Effector memory CD4-positive, alpha-beta T cell (primary cell): Measurements from ENCODE around the gene CR1L.

Source experiments
- DNase-seq, 3 donors: peaks; one replicate each; pipeline ENCODE4 v3.0.0-alpha.2; 2020
- H3K27ac ChIP-seq: 2 replicates; pipeline ENCODE4 v1.7.0; 2013; ENCODE audit warnings: mild to moderate bottlenecking, low read length, moderate library complexity; ENCODE audit not compliant: insufficient read depth, poor library complexity, severe bottlenecking
- H3K27me3 ChIP-seq: replicated peaks from 2 replicates; pipeline ENCODE4 v1.7.0; 2013; ENCODE audit warnings: mild to moderate bottlenecking, low read length; ENCODE audit not compliant: insufficient read depth, control insufficient read depth, poor library complexity, severe bottlenecking
- H3K36me3 ChIP-seq: 2 replicates; pipeline ENCODE4 v1.7.0; 2013; ENCODE audit warnings: mild to moderate bottlenecking, low read length, moderate library complexity; ENCODE audit not compliant: control insufficient read depth, insufficient read depth
- H3K4me1 ChIP-seq: 2 replicates; pipeline ENCODE4 v1.7.0; 2013; ENCODE audit warnings: low read length, mild to moderate bottlenecking; ENCODE audit not compliant: control insufficient read depth, insufficient read depth, poor library complexity, severe bottlenecking
- H3K4me3 ChIP-seq: 2 replicates; pipeline ENCODE4 v1.7.0; 2013; ENCODE audit warnings: low read length, low read depth, mild to moderate bottlenecking; ENCODE audit not compliant: insufficient read depth, poor library complexity, severe bottlenecking
- H3K9me3 ChIP-seq: 2 replicates; pipeline ENCODE4 v1.7.0; 2013; ENCODE audit warnings: mild to moderate bottlenecking, low read length, moderate library complexity; ENCODE audit not compliant: control insufficient read depth

The CR1L gene

DNA sequence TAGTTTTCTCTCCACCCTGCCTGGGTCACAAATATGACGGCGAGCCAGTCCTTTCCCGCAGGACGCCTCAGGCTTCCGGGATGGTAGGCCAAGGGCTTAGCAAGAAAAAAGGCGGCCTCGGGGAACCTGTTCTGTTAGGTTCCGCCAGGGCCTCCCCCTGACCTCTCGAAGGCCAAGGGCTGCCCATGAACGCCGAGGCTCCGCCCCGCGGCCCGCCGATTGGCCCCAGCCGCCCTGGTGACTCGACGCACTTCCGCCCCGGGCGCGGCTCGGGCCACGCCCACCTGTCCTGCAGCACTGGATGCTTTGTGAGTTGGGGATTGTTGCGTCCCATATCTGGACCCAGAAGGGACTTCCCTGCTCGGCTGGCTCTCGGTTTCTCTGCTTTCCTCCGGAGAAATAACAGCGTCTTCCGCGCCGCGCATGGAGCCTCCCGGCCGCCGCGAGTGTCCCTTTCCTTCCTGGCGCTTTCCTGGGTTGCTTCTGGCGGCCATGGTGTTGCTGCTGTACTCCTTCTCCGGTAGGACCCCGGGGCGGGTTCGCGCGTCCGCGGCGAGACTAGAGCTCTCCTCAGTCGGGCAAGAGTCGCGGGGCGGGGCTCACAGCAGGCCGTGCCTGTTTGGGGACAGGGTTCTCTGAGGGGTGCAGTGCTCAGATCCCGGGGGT is 107.0 kb downstream of the CR1L start, which contains the start of gene CD46:
TSS of gene CD46 (plus strand) at position 265 of the 666 bp plus-strand sequence. CDS start at position 424, 159 bp downstream.
- Histone ChIP-seq H3K9me3 (no peaks in the 10 kb centered on the region), H3K27ac (peak within 1 kb of the TSS; percentile 85), H3K36me3 (no peaks in the 10 kb centered on the region), H3K4me3 (peak within 1 kb of the TSS; percentile 94), H3K4me1 (peaks cover 25% of the 10 kb centered on the region), H3K27me3 (no peaks in the 10 kb centered on the region)
- peak; percentile 86 to 91 (median 89) for DNase-seq

DNA sequence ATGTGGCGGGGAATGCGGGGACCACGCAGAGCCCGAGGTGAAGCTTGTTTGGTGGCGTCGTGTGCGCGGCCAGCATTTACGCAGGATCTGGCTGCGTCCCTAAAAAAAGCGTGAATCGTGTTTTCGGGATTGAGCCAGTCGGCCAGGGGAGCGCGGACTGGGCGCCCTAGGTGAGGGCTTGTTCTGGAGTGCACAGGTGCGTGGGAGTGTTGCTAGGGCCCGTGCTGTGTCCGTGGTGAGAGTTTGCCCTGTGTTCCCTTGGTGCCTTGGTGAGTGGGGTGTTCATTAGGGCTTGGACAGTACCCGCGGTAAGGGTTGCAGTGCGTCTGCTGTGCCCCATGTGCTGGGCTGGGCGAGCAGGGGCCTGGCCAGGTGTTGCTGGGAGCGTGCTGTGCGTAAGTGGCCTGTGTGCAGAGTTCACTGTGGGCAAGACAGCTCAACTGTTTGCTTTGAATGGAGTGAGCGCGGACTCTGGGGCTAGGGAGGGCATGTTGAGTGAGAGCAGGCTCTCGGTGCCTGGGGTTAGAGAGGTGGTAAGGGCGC is 107.6 kb downstream of the CR1L start:
- Histone ChIP-seq H3K9me3 (no peaks in the 10 kb centered on the region), H3K4me3 (peak overlapping the region; percentile 94), H3K27me3 (no peaks in the 10 kb centered on the region), H3K27ac (peak overlapping the region; percentile 85), H3K36me3 (no peaks in the 10 kb centered on the region), H3K4me1 (peaks cover 25% of the 10 kb centered on the region)
- DNase-seq: no peak

DNA sequence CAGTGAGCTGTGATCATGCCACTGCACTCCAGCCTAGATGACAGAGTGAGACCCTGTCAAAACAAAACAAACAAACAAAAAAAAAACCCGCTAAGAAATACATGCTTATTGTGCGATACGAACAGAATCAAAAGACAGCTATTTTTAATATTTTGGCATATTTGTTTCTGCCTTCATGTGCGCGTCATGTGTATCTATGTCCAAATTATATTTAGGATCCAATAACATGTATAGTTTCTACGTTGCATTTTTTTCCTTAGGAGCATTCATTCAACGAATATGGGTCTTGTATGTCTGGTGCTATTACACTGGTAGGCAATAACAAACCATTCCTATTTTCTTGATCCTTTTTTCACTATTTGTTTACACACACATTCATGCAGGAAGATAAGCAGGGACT is 108.7 kb downstream of the CR1L start:
- Histone ChIP-seq H3K27me3 (no peaks in the 10 kb centered on the region), H3K9me3 (no peaks in the 10 kb centered on the region), H3K4me1 (peaks cover 22% of the 10 kb centered on the region), H3K4me3 (peak overlapping the region; percentile 94), H3K27ac (no peak overlapping the region), H3K36me3 (peaks cover 7% of the 10 kb centered on the region)
- no peak for DNase-seq

DNA sequence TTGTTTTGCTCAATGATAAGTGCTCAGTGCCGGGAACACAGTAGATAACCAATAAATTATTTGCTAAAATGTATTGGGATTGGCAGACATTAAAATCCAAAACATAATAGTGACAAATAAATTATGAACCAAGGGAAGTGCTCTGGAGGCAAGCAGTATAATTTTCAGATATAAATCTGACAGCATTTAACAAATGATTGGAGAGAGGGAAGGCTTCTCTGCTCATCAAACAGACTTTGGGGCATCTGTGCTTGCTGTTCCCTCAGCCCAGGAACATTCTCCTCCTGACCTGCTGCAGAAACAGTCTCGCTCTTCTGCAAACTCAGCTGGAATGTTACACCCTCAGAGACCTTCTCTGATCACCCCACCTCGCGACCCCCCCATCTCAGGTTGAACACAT is 109.1 kb downstream of the CR1L start:
- H3K27ac ChIP-seq: no peak overlapping the region
- peaks cover 10% of the 10 kb centered on the region for H3K36me3 ChIP-seq
- no peak overlapping the region for H3K4me3 ChIP-seq
- DNase-seq: no peak
- H3K9me3 ChIP-seq: no peaks in the 10 kb centered on the region
- H3K27me3 ChIP-seq: no peaks in the 10 kb centered on the region
- H3K4me1 ChIP-seq: peaks cover 18% of the 10 kb centered on the region

DNA sequence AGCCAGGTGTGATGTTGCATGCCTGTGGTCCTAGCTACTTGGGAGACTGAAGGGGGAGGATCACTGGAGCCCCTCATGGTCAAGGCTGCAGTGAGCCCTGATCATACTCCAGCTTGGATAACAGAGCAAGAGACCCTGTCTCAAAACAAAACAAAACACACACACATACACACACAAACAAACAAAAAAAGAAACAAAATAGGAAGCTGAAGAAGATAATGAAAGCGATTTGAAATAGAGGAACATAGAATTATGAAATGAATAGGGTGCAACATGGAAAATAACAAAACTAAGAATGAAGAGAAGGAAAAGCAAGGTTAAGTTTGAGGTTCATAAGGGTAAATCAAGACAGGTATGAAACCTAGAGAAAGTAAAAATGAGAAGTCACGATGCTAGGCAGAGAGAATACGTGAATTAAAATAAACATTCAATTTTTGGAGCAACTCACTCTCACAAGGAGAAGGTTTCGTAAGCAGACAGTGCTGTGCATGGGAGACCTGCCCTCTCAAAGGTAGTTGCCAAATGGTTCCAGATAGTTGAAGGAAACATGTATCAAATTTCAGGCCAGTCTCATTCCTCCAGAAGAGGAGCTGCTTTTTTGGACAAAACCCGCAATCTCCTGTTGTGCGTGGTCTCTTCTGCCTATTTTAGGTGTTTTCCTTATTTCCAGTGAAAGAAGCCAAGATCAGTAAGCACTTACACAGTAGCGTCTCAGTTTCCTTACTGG is 110.2 kb downstream of the CR1L start:
- Histone ChIP-seq H3K36me3 (peaks cover 21% of the 10 kb centered on the region), H3K27ac (no peak overlapping the region), H3K27me3 (no peaks in the 10 kb centered on the region), H3K4me3 (no peak overlapping the region), H3K4me1 (peaks cover 11% of the 10 kb centered on the region), H3K9me3 (no peaks in the 10 kb centered on the region)
- DNase-seq: no peak

DNA sequence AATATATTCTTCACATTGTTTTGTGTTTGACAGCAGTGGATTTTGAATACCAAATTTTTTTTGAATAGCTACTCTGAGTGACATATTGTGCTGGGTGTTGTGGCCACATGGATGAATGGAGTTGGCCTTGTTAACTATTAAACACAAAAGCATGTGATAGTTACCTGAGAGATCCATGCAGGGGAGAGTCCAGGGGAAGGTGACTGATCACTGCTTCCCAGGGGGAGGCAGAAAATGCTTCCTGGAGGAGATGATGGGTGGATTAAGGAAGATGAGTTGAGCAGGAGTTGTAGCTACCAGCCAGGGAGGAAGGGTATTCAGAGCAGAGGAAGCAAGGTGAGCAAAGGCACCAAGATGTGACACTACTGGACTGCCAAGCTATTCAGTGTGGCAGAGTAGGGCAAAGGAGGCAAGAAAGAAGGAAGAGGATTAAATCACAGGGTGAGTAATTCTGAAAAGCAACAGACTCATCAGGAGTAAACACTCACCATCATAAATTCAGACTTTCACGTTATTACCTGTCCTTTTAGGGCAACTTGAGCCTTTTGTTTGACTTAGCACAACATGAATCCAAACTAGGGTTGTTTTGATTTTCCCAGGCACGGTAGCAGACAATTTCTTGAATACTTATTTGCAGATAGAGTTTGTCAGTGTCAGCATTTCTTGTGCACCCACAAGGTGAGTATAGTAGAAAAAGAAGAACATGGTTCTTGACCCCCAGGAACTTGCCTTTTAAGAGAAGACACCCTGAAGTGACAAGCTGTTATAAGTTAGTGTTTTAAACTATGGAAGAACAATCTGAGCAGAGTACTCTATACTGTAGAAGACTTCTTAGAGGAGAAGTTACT is 111.1 kb downstream of the CR1L start:
- DNase-seq: no peak
- Histone ChIP-seq H3K27ac (no peak overlapping the region), H3K36me3 (peaks cover 23% of the 10 kb centered on the region), H3K4me3 (no peak overlapping the region), H3K9me3 (no peaks in the 10 kb centered on the region), H3K4me1 (peaks cover 11% of the 10 kb centered on the region), H3K27me3 (no peaks in the 10 kb centered on the region)

DNA sequence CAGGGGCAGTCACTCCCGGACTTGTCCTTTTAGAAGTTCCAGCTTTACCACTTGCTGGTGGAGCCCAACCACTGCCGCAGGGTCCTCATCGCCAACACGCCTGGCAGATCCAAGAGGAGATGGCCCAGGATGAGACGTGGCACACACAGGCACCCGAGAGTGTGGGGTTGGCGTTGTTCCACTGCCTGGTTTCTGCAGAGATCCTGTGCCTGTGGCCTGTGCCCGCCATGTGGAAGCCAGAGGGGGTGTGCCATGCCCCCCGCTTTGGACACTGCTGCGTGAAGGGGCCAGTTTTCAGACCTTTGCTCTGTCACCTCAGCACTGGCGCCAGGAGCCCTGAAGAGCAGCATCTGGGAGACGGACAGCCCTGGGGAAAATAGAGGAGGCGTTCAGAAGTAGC is 117.7 kb downstream of the CR1L start:
- Histone ChIP-seq H3K4me3 (no peak overlapping the region), H3K27ac (no peak overlapping the region), H3K9me3 (no peaks in the 10 kb centered on the region), H3K27me3 (no peaks in the 10 kb centered on the region), H3K4me1 (no peaks in the 10 kb centered on the region), H3K36me3 (peaks cover 36% of the 10 kb centered on the region)
- DNase-seq: no peak

DNA sequence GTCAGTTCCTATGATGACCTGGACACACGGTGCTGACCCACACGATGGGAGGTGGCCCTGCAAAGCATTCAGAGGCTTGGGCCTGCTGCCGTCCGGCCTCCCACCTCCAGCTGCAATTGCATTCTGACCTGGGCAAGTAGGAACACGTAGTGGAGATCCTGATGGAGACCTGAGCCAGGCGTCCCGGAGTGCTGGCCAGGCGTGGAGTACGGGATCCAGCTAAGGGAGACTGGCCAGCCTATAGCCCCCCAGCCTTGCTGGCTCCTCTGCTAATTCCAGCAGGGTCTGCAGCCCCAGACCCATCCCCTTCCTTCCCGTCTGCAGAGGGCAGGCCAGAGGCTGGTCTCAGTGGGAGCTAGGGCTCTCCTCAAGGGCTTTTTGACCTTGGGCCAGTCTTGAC is 118.2 kb downstream of the CR1L start:
- Histone ChIP-seq H3K36me3 (peaks cover 34% of the 10 kb centered on the region), H3K27ac (no peak overlapping the region), H3K9me3 (no peaks in the 10 kb centered on the region), H3K4me3 (no peak overlapping the region), H3K4me1 (no peaks in the 10 kb centered on the region), H3K27me3 (no peaks in the 10 kb centered on the region)
- DNase-seq: no peak

DNA sequence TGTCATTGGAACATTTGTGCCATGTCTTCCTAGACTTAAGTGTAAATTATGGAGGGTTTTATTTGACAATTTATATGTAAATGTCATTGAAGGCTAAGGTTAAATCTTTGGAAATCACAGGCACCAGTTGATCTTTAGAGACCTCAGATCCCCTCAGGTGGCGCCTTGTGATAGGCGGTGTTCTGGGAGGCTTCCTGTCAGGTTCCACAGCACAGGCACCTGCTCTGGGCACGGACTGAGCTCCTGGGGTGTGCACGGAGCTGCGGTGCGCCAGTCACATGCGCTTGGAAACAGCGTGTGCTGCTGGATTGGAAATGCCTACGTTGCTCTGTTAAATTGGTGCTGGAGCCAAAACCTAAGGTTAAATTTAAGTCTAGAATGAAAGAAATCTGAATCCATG is 119.0 kb downstream of the CR1L start:
- Histone ChIP-seq H3K4me3 (no peak overlapping the region), H3K27ac (no peak overlapping the region), H3K36me3 (peaks cover 32% of the 10 kb centered on the region), H3K4me1 (no peaks in the 10 kb centered on the region), H3K27me3 (no peaks in the 10 kb centered on the region), H3K9me3 (no peaks in the 10 kb centered on the region)
- DNase-seq: no peak
